PC-9 (cell line): ENCODE data around the gene OR52D1.

Experiments
- CTCF ChIP-seq: fragments of 200-600 bp; sonication (generic); conservative IDR thresholded peaks from 2 replicates; pipeline ENCODE4 v1.6.1; 2017; ENCODE audit warnings: mixed run types, antibody characterized with exemption, mild to moderate bottlenecking, moderate library complexity
- EZH2 ChIP-seq: fragments of 200-600 bp; sonication (generic); IDR thresholded peaks from 2 replicates; pipeline ENCODE4 v1.8.0; 2017; ENCODE audit warnings: antibody characterized with exemption, low read depth

DNA sequence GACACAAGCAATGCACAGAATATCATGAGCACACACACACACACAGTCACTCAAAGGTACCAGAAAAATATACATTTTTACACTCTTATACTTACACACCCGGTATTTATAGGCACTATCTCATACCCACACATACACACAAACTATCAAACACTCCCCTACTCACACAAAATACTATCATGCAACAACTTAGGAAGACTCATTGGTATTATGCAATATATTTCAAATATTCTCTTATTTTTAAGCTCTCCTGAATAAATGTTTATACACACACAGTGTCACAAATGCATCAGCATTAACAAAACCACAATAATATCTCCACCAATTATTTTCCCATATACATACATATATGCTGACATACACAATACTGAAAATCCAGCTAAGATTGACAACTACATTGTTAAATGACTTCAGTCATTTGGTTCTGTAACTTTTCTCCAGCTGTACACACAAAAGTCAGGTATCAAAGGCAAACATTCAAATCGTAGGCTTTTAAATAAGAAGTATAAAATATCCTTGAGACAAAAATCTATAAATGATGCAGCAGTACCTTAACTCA is 44.6 kb upstream of the OR52D1 start:
- no peak for TF ChIP-seq CTCF
- no peak for TF ChIP-seq EZH2
